HepG2 (cell line): Measurements from ENCODE around the gene SULT1C4. TPM values are rescaled to one million over a fixed set of nuclear protein-coding genes. Genes with fewer than 3 reads are reported as not detected.

Experiments
- ATF1 ChIP-seq: IDR thresholded peaks from 2 replicates; pipeline ENCODE4 v1.6.1; 2016; ENCODE audit warnings: mild to moderate bottlenecking, control low read depth
- ATF7 ChIP-seq, 2 experiments: fragments of 450-650 bp in 1 of 2; sonication (generic) in 1 of 2; formaldehyde crosslinking in 1 of 2; IDR thresholded peaks; 2 replicates each; pipeline versions ENCODE4 v1.4.0 to v1.6.1; 2016 to 2020; ENCODE audit warnings: antibody characterized with exemption in 1 of 2, mild to moderate bottlenecking in 1 of 2, missing genetic modification reagents in 1 of 2
- CBX5 ChIP-seq: sonication (generic); formaldehyde crosslinking; IDR thresholded peaks from 2 replicates; pipeline ENCODE4 v1.4.0; 2020; ENCODE audit warnings: missing genetic modification reagents, borderline replicate concordance
- HCFC1 ChIP-seq: fragments of 150-350 bp; IDR thresholded peaks from 2 replicates; pipeline ENCODE4 v1.6.1; 2014; ENCODE audit warnings: low read depth, low read length
- HDAC2 ChIP-seq: sonication (generic); formaldehyde crosslinking; IDR thresholded peaks from 2 replicates; pipeline ENCODE4 v1.4.0; 2020; ENCODE audit warnings: missing genetic modification reagents
- HOXA3 ChIP-seq: sonication (generic); formaldehyde crosslinking; IDR thresholded peaks from 2 replicates; pipeline ENCODE4 v1.5.0; 2020; ENCODE audit warnings: missing genetic modification reagents
- PHF8 ChIP-seq: sonication (generic); formaldehyde crosslinking; IDR thresholded peaks from 2 replicates; pipeline ENCODE4 v1.5.0; 2020; ENCODE audit warnings: missing genetic modification reagents
- PITX1 ChIP-seq: sonication (generic); formaldehyde crosslinking; IDR thresholded peaks from 2 replicates; pipeline ENCODE4 v1.5.1; 2020; ENCODE audit warnings: mild to moderate bottlenecking, missing genetic modification reagents
- SAP130 ChIP-seq: IDR thresholded peaks from 2 replicates; pipeline ENCODE4 v1.6.1; 2016; ENCODE audit warnings: low read depth
- ZKSCAN8 ChIP-seq: IDR thresholded peaks from 2 replicates; pipeline ENCODE4 v1.6.1; 2016; ENCODE audit warnings: borderline replicate concordance, missing genetic modification reagents, missing compliant biosample characterization
- ZNF670 ChIP-seq: sonication (generic); formaldehyde crosslinking; IDR thresholded peaks from 2 replicates; pipeline ENCODE4 v1.8.0; 2022; ENCODE audit warnings: mild to moderate bottlenecking, missing genetic modification reagents, borderline replicate concordance
- ZNF792 ChIP-seq: IDR thresholded peaks from 2 replicates; pipeline ENCODE4 v1.6.1; 2016
- polyA plus RNA-seq, 8 experiments: library from polyadenylated mRNA; depleted of rRNA in 3 of 8; stranded (reverse) in 7 of 8; unstranded in 1 of 8; fragments of >200 nt; fragmentation: Illumina TruSeq in 4 of 8; extraction: Trizol in 4 of 8; gene quantifications; 2 replicates each; pipeline versions ENCODE4 v1.2.1 to v1.2.3, GENCODE V29; 2011 to 2016; ENCODE audit warnings: low read depth in 4 of 8, missing spikeins in 1 of 8, mixed read lengths in 1 of 8; ENCODE audit not compliant: insufficient read depth in 1 of 8
- total RNA-seq, 5 experiments: library from RNA; depleted of rRNA; stranded (reverse); fragments of >200 nt; fragmentation: Illumina TruSeq; extraction: Trizol; gene quantifications; 2 replicates each; pipeline ENCODE4 v1.2.3, GENCODE V29; 2016; ENCODE audit warnings: low read depth in 1 of 5
- TF ChIP-seq, protein P1 (sequence below): sonication (generic); formaldehyde crosslinking; IDR thresholded peaks from 2 replicates; pipeline ENCODE4 v1.4.0; 2020; ENCODE audit warnings: missing genetic modification reagents, borderline replicate concordance
- TF ChIP-seq, protein P2 (sequence below): IDR thresholded peaks from 2 replicates; pipeline ENCODE4 v1.6.1; 2016
- TF ChIP-seq, protein P3 (sequence below): sonication (generic); formaldehyde crosslinking; IDR thresholded peaks from 2 replicates; pipeline ENCODE4 v1.5.1; 2020; ENCODE audit warnings: mild to moderate bottlenecking, missing genetic modification reagents, moderate library complexity
- TF ChIP-seq, protein P4 (sequence below): IDR thresholded peaks from 2 replicates; pipeline ENCODE4 v1.6.1; 2016; ENCODE audit warnings: mild to moderate bottlenecking, missing biosample characterization, missing genetic modification reagents
- TF ChIP-seq, protein P5 (sequence below): sonication (generic); formaldehyde crosslinking; IDR thresholded peaks from 2 replicates; pipeline ENCODE4 v1.5.1; 2020; ENCODE audit warnings: mild to moderate bottlenecking, missing genetic modification reagents, moderate library complexity

SULT1C4 gene
- total and polyA plus RNA-seq, 2 of the 13 experiments (the other 11 are each of a cell fraction or from before 2014, with no cell fraction given), result 1.3 to 8.6 TPM

DNA sequence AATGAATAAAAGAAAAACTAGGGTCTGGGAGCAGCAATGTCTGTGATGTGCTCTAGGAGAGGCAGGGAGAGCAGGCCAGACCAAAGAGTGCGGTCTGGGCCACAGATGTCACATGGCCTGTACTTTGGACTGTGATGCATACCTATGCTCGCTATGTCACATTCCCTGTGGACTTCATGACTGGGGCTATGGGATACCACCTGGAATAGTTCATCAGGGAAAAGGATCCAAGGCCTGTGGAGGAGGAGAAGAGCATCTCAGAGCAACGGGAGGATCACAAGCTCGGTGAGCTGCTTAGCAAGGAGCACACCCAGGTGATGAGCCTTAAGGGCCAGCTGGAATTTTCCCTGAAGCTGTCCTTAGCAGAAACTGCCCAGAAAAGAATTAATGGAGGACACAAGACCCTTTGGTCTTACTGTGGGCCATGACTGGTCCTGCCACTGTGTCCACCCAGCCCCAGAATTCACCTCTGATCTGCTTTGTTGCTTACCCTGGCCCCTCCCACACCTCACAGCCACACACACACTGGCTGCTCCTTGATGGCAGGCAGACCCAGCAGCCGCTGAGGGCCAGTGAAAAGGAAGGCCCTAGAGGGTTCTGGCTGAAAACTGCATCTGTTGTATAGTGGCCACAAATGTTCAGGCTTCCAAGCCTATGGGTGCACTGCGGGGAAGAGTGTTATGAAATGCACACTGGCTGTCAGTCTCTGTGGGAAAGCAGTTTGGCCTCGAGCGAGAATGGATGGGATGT lies 45.9 kb downstream of the SULT1C4 start (continued):
- TF ChIP-seq, protein P1, sequence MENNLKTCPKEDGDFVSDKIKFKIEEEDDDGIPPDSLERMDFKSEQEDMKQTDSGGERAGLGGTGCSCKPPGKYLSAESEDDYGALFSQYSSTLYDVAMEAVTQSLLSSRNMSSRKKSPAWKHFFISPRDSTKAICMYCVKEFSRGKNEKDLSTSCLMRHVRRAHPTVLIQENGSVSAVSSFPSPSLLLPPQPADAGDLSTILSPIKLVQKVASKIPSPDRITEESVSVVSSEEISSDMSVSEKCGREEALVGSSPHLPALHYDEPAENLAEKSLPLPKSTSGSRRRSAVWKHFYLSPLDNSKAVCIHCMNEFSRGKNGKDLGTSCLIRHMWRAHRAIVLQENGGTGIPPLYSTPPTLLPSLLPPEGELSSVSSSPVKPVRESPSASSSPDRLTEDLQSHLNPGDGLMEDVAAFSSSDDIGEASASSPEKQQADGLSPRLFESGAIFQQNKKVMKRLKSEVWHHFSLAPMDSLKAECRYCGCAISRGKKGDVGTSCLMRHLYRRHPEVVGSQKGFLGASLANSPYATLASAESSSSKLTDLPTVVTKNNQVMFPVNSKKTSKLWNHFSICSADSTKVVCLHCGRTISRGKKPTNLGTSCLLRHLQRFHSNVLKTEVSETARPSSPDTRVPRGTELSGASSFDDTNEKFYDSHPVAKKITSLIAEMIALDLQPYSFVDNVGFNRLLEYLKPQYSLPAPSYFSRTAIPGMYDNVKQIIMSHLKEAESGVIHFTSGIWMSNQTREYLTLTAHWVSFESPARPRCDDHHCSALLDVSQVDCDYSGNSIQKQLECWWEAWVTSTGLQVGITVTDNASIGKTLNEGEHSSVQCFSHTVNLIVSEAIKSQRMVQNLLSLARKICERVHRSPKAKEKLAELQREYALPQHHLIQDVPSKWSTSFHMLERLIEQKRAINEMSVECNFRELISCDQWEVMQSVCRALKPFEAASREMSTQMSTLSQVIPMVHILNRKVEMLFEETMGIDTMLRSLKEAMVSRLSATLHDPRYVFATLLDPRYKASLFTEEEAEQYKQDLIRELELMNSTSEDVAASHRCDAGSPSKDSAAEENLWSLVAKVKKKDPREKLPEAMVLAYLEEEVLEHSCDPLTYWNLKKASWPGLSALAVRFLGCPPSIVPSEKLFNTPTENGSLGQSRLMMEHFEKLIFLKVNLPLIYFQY, result peak; percentile 86; the same call in 1 of the 2 replicates
- TF ChIP-seq, protein P2, sequence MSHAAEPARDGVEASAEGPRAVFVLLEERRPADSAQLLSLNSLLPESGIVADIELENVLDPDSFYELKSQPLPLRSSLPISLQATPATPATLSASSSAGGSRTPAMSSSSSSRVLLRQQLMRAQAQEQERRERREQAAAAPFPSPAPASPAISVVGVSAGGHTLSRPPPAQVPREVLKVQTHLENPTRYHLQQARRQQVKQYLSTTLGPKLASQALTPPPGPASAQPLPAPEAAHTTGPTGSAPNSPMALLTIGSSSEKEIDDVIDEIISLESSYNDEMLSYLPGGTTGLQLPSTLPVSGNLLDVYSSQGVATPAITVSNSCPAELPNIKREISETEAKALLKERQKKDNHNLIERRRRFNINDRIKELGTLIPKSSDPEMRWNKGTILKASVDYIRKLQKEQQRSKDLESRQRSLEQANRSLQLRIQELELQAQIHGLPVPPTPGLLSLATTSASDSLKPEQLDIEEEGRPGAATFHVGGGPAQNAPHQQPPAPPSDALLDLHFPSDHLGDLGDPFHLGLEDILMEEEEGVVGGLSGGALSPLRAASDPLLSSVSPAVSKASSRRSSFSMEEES (CRISPR knock-in tag), result peak; percentile 94
- TF ChIP-seq SAP130 (CRISPR knock-in tag) (peak; percentile 88), PITX1 (CRISPR knock-in tag) (0 out of 2 replicates have a peak, but pooled peaks have one; percentile 41), HDAC2 (CRISPR knock-in tag) (peak; percentile 86), ZNF792 (CRISPR knock-in tag) (peak; percentile 49; the same call in 1 of the 2 replicates), HOXA3 (CRISPR knock-in tag) (peak; percentile 72; the same call in 1 of the 2 replicates), PHF8 (peak; percentile 58), HCFC1 (peak; percentile 21; the same call in 1 of the 2 replicates), CBX5 (CRISPR knock-in tag) (peak; percentile 91), ATF1 (no peak), ATF7 (IDR thresholded peaks at IDR 0.05) (no peak), ATF7 (CRISPR knock-in tag; IDR thresholded peaks at IDR 0.05) (0 out of 2 replicates have a peak, but pooled peaks have one; percentile 30), ZKSCAN8 (no peak), ZNF670 (CRISPR knock-in tag) (peak; percentile 38; the same call in 1 of the 2 replicates)
- TF ChIP-seq, protein P3, sequence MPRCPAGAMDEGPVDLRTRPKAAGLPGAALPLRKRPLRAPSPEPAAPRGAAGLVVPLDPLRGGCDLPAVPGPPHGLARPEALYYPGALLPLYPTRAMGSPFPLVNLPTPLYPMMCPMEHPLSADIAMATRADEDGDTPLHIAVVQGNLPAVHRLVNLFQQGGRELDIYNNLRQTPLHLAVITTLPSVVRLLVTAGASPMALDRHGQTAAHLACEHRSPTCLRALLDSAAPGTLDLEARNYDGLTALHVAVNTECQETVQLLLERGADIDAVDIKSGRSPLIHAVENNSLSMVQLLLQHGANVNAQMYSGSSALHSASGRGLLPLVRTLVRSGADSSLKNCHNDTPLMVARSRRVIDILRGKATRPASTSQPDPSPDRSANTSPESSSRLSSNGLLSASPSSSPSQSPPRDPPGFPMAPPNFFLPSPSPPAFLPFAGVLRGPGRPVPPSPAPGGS (CRISPR knock-in tag), result peak; percentile 70; the same call in 1 of the 2 replicates
- TF ChIP-seq, protein P4, sequence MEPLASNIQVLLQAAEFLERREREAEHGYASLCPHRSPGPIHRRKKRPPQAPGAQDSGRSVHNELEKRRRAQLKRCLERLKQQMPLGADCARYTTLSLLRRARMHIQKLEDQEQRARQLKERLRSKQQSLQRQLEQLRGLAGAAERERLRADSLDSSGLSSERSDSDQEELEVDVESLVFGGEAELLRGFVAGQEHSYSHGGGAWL, result no peak
- TF ChIP-seq, protein P5, sequence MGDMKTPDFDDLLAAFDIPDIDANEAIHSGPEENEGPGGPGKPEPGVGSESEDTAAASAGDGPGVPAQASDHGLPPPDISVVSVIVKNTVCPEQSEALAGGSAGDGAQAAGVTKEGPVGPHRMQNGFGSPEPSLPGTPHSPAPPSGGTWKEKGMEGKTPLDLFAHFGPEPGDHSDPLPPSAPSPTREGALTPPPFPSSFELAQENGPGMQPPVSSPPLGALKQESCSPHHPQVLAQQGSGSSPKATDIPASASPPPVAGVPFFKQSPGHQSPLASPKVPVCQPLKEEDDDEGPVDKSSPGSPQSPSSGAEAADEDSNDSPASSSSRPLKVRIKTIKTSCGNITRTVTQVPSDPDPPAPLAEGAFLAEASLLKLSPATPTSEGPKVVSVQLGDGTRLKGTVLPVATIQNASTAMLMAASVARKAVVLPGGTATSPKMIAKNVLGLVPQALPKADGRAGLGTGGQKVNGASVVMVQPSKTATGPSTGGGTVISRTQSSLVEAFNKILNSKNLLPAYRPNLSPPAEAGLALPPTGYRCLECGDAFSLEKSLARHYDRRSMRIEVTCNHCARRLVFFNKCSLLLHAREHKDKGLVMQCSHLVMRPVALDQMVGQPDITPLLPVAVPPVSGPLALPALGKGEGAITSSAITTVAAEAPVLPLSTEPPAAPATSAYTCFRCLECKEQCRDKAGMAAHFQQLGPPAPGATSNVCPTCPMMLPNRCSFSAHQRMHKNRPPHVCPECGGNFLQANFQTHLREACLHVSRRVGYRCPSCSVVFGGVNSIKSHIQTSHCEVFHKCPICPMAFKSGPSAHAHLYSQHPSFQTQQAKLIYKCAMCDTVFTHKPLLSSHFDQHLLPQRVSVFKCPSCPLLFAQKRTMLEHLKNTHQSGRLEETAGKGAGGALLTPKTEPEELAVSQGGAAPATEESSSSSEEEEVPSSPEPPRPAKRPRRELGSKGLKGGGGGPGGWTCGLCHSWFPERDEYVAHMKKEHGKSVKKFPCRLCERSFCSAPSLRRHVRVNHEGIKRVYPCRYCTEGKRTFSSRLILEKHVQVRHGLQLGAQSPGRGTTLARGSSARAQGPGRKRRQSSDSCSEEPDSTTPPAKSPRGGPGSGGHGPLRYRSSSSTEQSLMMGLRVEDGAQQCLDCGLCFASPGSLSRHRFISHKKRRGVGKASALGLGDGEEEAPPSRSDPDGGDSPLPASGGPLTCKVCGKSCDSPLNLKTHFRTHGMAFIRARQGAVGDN (CRISPR knock-in tag), result peak; percentile 60
